Neuronal stem cell (in vitro differentiated cells): ENCODE results near the gene ZFHX3.

Experiments
- DNase-seq: peaks from one replicate; pipeline ENCODE4 v3.0.0-alpha.2; 2013; ENCODE audit warnings: low spot score
- H2AFZ ChIP-seq: one replicate; pipeline ENCODE4 v1.6.1; 2013; ENCODE audit warnings: mild to moderate bottlenecking, low read length, inconsistent platforms
- H2AK5ac ChIP-seq: 2 replicates; pipeline ENCODE4 v1.6.1; 2013; ENCODE audit warnings: low read depth, mild to moderate bottlenecking, inconsistent platforms, low read length, moderate library complexity, mixed read lengths
- H2BK120ac ChIP-seq: 2 replicates; pipeline ENCODE4 v1.6.1; 2013; ENCODE audit warnings: low read depth, mild to moderate bottlenecking, inconsistent platforms, low read length, moderate library complexity, mixed read lengths
- H2BK12ac ChIP-seq: one replicate; pipeline ENCODE4 v1.6.1; 2013; ENCODE audit warnings: low read length, inconsistent platforms
- H2BK15ac ChIP-seq: 2 replicates; pipeline ENCODE4 v1.6.1; 2013; ENCODE audit warnings: mild to moderate bottlenecking, low read length, inconsistent platforms, mixed read lengths
- H2BK5ac ChIP-seq: one replicate; pipeline ENCODE4 v1.6.1; 2013; ENCODE audit warnings: inconsistent platforms, mild to moderate bottlenecking, low read length, moderate library complexity
- H3K14ac ChIP-seq: one replicate; pipeline ENCODE4 v1.6.1; 2013; ENCODE audit warnings: low read length, inconsistent platforms
- H3K18ac ChIP-seq: 2 replicates; pipeline ENCODE4 v1.6.1; 2013; ENCODE audit warnings: low read length, inconsistent platforms
- H3K23ac ChIP-seq: 2 replicates; pipeline ENCODE4 v1.6.1; 2013; ENCODE audit warnings: low read depth, mild to moderate bottlenecking, mixed read lengths, low read length, inconsistent platforms; ENCODE audit not compliant: poor library complexity
- H3K27ac ChIP-seq: replicated peaks from 3 replicates; pipeline ENCODE4 v1.5.1; 2013; ENCODE audit warnings: low read length, inconsistent platforms
- H3K27me3 ChIP-seq, 3 experiments: 2 replicates each; pipeline ENCODE4 v1.6.1; 2013; ENCODE audit warnings: low read length in 3 of 3, mild to moderate bottlenecking in 2 of 3, inconsistent platforms in 1 of 3, low read depth in 1 of 3, mixed read lengths in 1 of 3, moderate library complexity in 1 of 3; ENCODE audit not compliant: control insufficient read depth in 3 of 3, insufficient read depth in 3 of 3
- H3K36me3 ChIP-seq, 2 donors: replicated peaks in 1 of 2; 2 replicates each; pipeline ENCODE4 v1.6.1; 2013; ENCODE audit warnings: low read length in 2 of 2; ENCODE audit not compliant: control insufficient read depth in 2 of 2, insufficient read depth in 2 of 2
- H3K4ac ChIP-seq: 2 replicates; pipeline ENCODE4 v1.6.1; 2013; ENCODE audit warnings: inconsistent platforms, mild to moderate bottlenecking, low read length, moderate library complexity
- H3K4me1 ChIP-seq, 2 donors: 1 replicate in 1 of 2; 2 replicates in 1 of 2; pipeline ENCODE4 v1.6.1; 2013; ENCODE audit warnings: low read length in 2 of 2, low read depth in 1 of 2; ENCODE audit not compliant: control insufficient read depth in 2 of 2, insufficient read depth in 1 of 2
- H3K4me2 ChIP-seq: one replicate; pipeline ENCODE4 v1.6.1; 2013; ENCODE audit warnings: mild to moderate bottlenecking, low read length, inconsistent platforms; ENCODE audit not compliant: insufficient read depth, poor library complexity, severe bottlenecking
- H3K4me3 ChIP-seq, 2 donors: 2 replicates each; pipeline ENCODE4 v1.5.1; 2013; ENCODE audit warnings: low read length in 2 of 2, mild to moderate bottlenecking in 2 of 2, inconsistent platforms in 1 of 2, moderate library complexity in 1 of 2
- H3K79me1 ChIP-seq: one replicate; pipeline ENCODE4 v1.6.1; 2013; ENCODE audit warnings: low read depth, mild to moderate bottlenecking, inconsistent platforms, low read length, moderate library complexity
- H3K9ac ChIP-seq: one replicate; pipeline ENCODE4 v1.6.1; 2013; ENCODE audit warnings: mild to moderate bottlenecking, low read depth, low read length, inconsistent platforms; ENCODE audit not compliant: poor library complexity
- H3K9me3 ChIP-seq, 2 donors: replicated peaks in 1 of 2; 2 replicates each; pipeline versions ENCODE3 to v1.6.1; 2013; ENCODE audit warnings: low read length in 2 of 2, mild to moderate bottlenecking in 2 of 2, inconsistent platforms in 1 of 2, low read depth in 1 of 2, mixed read lengths in 1 of 2, moderate library complexity in 1 of 2; ENCODE audit not compliant: control insufficient read depth in 2 of 2, insufficient read depth in 1 of 2
- H4K8ac ChIP-seq: one replicate; pipeline ENCODE4 v1.6.1; 2013; ENCODE audit warnings: low read depth, mild to moderate bottlenecking, inconsistent platforms, low read length, moderate library complexity
- H4K91ac ChIP-seq: one replicate; pipeline ENCODE4 v1.6.1; 2013; ENCODE audit warnings: low read length, low read depth, mild to moderate bottlenecking, inconsistent platforms; ENCODE audit not compliant: poor library complexity
- WGBS, 2 donors: extraction: QIAGEN DNeasy Blood & Tissue Kit; methylation state at CpG; one replicate each; pipeline ENCODE4 v1.1.7; 2013; ENCODE audit warnings: missing lambda C conversion rate in 2 of 2, mixed read lengths in 1 of 2; ENCODE audit not compliant: insufficient read length in 2 of 2, insufficient replicate concordance in 1 of 2; ENCODE audit errors: extremely low coverage in 2 of 2; 5-methylcytosine and 5-hydroxymethylcytosine counted together

ZFHX3 gene

DNA sequence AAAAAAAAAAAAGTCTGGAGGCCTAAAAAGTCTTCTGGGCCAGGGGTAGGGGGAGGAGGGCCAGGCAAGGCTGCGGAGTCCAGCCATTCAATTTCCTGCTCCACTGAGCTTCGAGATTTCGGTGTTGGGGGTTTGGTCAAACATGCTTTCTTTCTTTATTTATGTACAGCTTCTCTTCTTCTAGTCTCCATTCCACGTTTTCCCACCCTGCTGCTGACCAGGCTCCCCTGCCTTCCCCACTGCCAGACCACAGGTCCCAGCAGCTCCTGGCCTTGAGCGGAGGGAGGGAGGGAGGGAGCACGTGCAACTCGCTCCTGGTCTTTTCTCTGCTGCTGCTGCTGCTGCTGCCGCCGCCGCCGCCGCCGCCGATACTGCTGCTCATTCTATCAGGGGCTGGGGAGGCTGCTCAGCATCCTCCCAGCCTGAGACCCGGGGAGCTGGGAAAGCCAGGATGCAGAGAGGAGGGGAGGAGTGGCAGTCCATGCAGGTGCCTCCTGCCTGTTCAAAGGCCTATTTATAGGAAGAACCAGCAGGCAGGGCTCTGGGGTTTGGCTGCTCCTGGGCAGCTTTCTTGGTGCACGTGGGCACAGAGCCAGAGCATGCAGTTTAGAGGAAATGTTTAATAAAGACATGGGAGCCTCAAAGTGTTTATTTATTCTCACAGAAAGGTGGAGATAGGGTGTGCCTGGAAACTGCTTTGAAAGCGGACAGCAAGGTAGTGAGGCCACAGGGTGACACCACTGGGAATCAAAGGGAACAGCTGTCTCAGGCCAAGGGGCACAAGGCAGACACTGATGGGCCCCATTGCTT lies 23.4 kb upstream of the ZFHX3 start:
- Histone ChIP-seq H3K4me3 (peak overlapping the region; percentile 41 to 64), H3K27ac (no peak overlapping the region), H3K36me3 (no peaks in the 10 kb centered on the region), H3K4me1 (peaks cover 9 to 30% of the 10 kb centered on the region in 2 donors), H3K14ac (no peak overlapping the region), H4K91ac (no peak overlapping the region), H3K23ac (no peak overlapping the region), H2BK120ac (no peak overlapping the region), H2BK15ac (no peak overlapping the region), H2BK12ac (no peak overlapping the region), H4K8ac (no peak overlapping the region), H2AFZ (peak overlapping the region; percentile 84), H3K79me1 (no peaks in the 10 kb centered on the region), H3K9me3 (no peaks in the 10 kb centered on the region), H2AK5ac (no peak overlapping the region), H3K9ac (no peak overlapping the region), H3K27me3 (peaks cover 0 to 38% (median 16%) of the 10 kb centered on the region in 3 experiments), H3K4ac (no peak overlapping the region), H2BK5ac (no peak overlapping the region), H3K18ac (peak overlapping the region; percentile 40), H3K4me2 (no peak overlapping the region)
- peak; percentile 41 for DNase-seq
- WGBS, 2 donors, result no CpG with 5 or more reads among the region's 17 CpGs

DNA sequence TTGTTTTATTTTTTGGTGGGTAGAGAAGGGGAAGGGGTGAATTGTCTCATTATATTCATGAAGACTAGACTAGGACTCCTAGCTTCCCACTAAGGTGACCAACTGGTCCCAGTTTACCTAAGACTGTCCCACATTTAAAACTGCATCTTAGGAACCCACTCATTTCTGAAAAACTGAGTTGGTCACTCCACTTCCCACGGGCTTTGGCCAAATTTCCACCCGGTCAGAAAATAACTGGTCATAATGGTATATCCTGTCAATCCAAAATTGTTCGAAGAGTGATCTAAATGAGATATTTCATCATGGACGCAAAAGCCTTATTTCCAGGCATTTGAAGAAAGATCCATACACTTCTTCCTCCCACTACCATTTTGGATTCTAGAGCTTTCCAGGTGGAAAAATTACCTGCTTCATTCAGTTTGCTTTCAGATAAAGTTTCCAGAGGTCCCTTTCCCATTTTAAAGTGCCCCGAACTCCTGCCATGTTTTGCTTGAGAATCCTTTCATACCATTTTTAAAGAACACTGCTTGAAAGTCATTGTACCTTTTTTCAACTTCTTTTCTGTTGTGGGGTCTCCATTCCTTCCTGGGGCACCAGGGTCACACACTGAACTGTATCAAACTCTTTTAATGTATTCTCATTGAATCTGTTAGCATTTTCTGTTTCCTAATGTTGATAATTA lies 21.8 kb upstream of the ZFHX3 start:
- no peak overlapping the region for H4K91ac ChIP-seq
- no peak overlapping the region for H2BK12ac ChIP-seq
- no peak overlapping the region for H3K27ac ChIP-seq
- no peak for DNase-seq
- no peak overlapping the region for H3K9ac ChIP-seq
- no peak overlapping the region for H2AK5ac ChIP-seq
- H3K4me2 ChIP-seq, result no peak overlapping the region
- H3K9me3 ChIP-seq, result no peaks in the 10 kb centered on the region
- H3K27me3 ChIP-seq, result peaks cover 14 to 55% (median 27%) of the 10 kb centered on the region in 3 experiments
- H3K79me1 ChIP-seq, result no peaks in the 10 kb centered on the region
- no peaks in the 10 kb centered on the region for H3K36me3 ChIP-seq
- peak overlapping the region; percentile 79 for H2AFZ ChIP-seq
- H2BK120ac ChIP-seq, result no peak overlapping the region
- peak overlapping the region in 1 of 2 donors; percentile 41 for H3K4me3 ChIP-seq
- no peak overlapping the region for H4K8ac ChIP-seq
- H3K4me1 ChIP-seq, result peaks cover 11 to 30% of the 10 kb centered on the region in 2 donors
- WGBS, 2 donors, result no CpG with 5 or more reads among the region's 5 CpGs
- no peak overlapping the region for H2BK5ac ChIP-seq
- no peak overlapping the region for H3K14ac ChIP-seq
- no peak overlapping the region for H3K18ac ChIP-seq
- no peak overlapping the region for H3K23ac ChIP-seq
- H3K4ac ChIP-seq, result no peak overlapping the region
- H2BK15ac ChIP-seq, result no peak overlapping the region

DNA sequence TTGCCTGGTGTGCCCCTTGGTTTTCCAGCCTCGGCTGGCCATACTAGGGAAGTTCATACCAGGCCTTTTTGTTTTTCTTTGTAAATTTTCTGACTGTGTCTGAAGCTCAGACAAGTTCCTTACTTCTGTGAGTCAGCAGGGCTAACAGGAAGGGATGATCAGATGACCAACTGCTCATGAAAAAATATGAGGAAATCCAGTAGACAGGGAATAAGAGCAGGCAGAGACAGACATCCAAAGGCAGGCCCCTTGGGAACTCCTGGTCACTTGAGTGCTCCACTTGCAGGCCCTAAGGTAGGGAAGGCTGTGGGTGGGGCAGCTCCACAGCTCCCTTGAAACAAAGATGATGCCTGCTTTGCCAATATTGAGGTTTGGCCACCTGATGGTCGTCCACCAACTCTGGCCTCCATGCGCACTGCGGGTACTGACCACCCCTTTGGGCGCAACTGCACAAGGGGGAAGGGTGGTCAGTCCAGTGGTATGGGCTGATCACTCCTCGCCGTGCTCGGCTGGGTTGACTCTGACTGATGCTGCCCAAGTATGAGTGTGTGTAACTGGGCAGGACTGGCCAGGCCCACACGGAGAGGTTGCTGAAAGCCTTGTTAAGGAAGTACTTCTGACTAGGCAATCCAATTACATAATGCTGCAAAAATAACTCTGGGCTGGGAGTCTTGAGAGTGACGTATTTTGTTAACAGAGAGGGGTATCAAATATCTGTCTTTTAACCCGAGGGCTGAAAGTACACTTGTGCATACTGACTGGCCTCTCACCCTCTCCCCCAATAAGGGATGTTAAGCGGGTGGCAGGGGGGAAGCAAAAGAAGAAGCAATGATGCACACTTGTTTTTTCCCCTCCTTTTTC lies 20.8 kb upstream of the ZFHX3 start:
- Histone ChIP-seq H3K4me1 (peaks cover 13 to 32% of the 10 kb centered on the region in 2 donors), H3K27ac (no peak overlapping the region)
- no CpG with 5 or more reads among the region's 12 CpGs for WGBS, 2 donors

More for the DNA sequence above, 20.8 kb upstream of the ZFHX3 start:
- Histone ChIP-seq H3K4me2 (no peak overlapping the region), H4K91ac (no peak overlapping the region), H2BK15ac (no peak overlapping the region), H3K79me1 (no peaks in the 10 kb centered on the region), H3K9ac (no peak overlapping the region), H3K18ac (peak overlapping the region; percentile 6), H3K27me3 (peaks cover 14 to 64% (median 34%) of the 10 kb centered on the region in 3 experiments), H2BK12ac (no peak overlapping the region), H3K14ac (no peak overlapping the region), H3K36me3 (no peaks in the 10 kb centered on the region), H3K23ac (no peak overlapping the region), H2AFZ (peak overlapping the region; percentile 54), H3K9me3 (no peaks in the 10 kb centered on the region), H4K8ac (no peak overlapping the region), H2BK5ac (no peak overlapping the region), H2AK5ac (no peak overlapping the region), H2BK120ac (no peak overlapping the region), H3K4ac (no peak overlapping the region), H3K4me3 (no peak overlapping the region)
- DNase-seq, result no peak
